ENCODE results near the gene HDAC7.

HDAC7 gene

GRCh38 chr12:47824198-47824597, 4.5 kb upstream of the HDAC7 start:
- TF ChIP-seq CTCF (IDR thresholded peaks at IDR 0.05; ENCODE audit: extremely low read depth, insufficient read depth, missing control alignments): no peak
- DNase-seq (ENCODE audit: low spot score): no peak
- in situ Hi-C loops (cut with MboI; ENCODE audit: low pct_unique_long_range_greater_than_20kb, low sequenced_read_pairs, unreplicated experiment): no loop called here

DNA sequence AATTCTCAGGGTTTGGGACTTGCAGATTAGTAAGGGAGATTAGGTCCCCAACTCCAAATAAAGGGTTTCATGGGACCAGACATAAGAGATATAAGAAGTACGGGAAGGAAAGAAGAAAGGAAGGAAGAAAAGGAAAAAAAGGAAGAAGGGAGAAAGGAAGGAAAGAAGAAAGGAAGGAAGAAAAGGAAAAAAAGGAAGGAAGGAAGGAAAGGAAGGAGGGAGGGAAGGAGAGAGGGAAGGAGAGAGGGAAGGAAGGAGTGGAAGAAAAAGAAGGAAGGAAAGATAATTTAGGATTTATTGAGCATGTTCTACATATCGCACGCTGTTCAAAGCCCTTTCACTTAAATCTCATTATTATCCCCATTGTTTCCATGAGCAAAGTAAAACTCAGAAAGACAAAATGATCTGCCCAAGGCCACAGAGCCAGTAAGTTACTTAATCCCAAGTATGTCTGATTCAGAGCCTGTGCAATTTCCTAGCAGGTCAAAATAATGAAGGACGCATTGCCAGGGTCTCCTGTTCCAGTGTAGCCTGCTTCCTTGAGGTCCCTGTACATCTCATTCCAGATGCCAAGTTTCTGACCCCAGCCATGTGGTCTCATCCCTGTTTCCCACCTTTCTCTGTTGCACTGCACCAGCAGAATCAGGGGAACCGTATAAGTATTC, 3.9 kb upstream of the HDAC7 start:
- in situ Hi-C loops (cut with MboI; ENCODE audit: low pct_unique_long_range_greater_than_20kb, low sequenced_read_pairs, unreplicated experiment): no loop called here
- no peak for DNase-seq (ENCODE audit: low spot score)
- no peak for TF ChIP-seq CTCF (IDR thresholded peaks at IDR 0.05; ENCODE audit: extremely low read depth, insufficient read depth, missing control alignments)

DNA sequence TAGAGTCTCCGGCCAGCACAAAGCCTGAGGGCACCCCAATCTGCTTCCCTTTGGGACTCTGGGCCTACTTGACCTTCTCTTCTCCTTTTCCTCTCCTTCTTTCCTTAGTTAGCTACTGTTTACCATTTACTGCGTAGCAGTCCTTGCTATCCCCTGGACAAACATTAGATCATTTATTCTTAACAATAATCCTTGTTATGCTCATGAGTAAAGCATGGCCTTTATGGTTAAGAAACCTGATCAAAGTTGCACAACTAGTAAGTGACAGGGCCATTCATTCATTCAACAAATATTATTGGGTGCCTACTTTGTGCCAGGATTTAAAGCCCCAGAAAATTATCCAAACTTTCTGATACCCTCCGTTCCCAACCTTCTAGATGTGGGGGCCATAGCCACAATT, 3.2 kb upstream of the HDAC7 start:
- no peak for DNase-seq (ENCODE audit: low spot score)
- in situ Hi-C loops (cut with MboI; ENCODE audit: low pct_unique_long_range_greater_than_20kb, low sequenced_read_pairs, unreplicated experiment): no loop called here
- no peak for TF ChIP-seq CTCF (IDR thresholded peaks at IDR 0.05; ENCODE audit: extremely low read depth, insufficient read depth, missing control alignments)

DNA sequence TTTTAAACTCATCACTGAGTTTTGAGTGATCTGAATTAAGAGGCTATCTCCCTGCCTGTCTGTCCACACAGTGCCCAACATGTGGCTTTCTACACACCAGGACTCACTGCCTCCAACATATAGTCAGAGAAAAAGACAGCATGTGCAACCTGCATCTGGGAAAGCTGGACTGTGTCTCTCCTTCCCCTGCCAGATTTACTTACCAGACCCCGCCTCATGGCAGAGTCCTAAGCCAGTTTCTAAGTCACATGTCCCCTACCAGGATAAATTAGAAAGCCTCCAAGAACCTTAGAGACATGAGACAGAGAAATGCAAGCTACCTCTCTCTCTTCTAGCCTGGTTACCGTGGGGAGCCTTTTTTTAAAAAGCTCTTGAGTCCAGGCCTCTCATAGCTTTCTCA, 2.7 kb upstream of the HDAC7 start:
- in situ Hi-C loops (cut with MboI; ENCODE audit: low pct_unique_long_range_greater_than_20kb, low sequenced_read_pairs, unreplicated experiment): no loop called here
- no peak for TF ChIP-seq CTCF (IDR thresholded peaks at IDR 0.05; ENCODE audit: extremely low read depth, insufficient read depth, missing control alignments)
- no peak for DNase-seq (ENCODE audit: low spot score)

GRCh38 chr12:47821346-47821706, 1.6 kb upstream of the HDAC7 start:
- DNase-seq (ENCODE audit: low spot score): no peak
- in situ Hi-C loops (cut with MboI; ENCODE audit: low pct_unique_long_range_greater_than_20kb, low sequenced_read_pairs, unreplicated experiment): no loop called here
- no peak for TF ChIP-seq CTCF (IDR thresholded peaks at IDR 0.05; ENCODE audit: extremely low read depth, insufficient read depth, missing control alignments)

DNA sequence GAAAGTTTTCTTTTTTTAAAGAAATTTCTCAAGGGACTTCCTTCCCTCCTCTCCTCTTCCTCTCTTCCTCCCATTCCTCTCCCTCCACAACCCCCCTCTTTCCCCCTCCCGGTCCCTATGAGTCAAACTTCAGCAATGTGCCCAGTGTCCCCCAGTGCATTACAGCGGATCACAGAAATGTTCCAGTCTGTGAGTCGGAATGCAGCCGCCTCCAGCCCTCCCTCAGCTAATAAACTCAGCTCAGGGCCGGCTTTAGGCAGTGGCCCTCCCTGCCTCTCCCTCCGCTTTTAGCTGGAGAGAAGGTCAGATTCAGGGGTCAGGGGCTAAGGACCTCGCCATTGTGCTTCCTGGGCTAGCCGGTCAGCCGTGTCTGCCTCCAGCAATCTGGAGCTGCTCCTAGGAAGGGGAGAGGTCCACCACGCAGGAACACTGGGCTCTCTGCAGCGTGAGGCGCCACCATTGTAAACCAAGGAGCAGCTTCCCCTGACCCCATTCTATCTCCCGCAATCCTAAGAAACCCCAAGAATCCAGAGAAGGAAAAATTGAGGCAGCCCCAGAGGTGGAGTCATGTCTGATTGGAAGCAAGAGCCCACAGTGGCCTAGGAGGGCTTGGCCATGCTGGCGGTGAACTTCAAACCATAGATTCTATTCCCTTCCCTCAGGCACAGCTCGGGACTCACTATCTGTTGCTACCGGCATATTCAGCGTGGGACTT, 1.1 kb upstream of the HDAC7 start:
- DNase-seq (ENCODE audit: low spot score): no peak
- no peak for TF ChIP-seq CTCF (IDR thresholded peaks at IDR 0.05; ENCODE audit: extremely low read depth, insufficient read depth, missing control alignments)
- in situ Hi-C loops (cut with MboI; ENCODE audit: low pct_unique_long_range_greater_than_20kb, low sequenced_read_pairs, unreplicated experiment): no loop called here
